ENCODE measurements around the gene CHERP.

Gene CHERP

GRCh38 chr19:16577531-16577985 is 35.3 kb upstream of the CHERP start:
- H3K4me1 ChIP-seq = peaks cover 8% of the 10 kb centered on the region
- no peak for DNase-seq
- H3K36me3 ChIP-seq = peaks cover 18% of the 10 kb centered on the region
- H3K9me3 ChIP-seq = no peaks in the 10 kb centered on the region
- H3K4me3 ChIP-seq (ENCODE audit: low read depth, low read length) = no peak overlapping the region
- TF ChIP-seq CTCF (IDR thresholded peaks at IDR 0.05; ENCODE audit: low read depth, low read length) = no peak
- no peaks in the 10 kb centered on the region for H3K27me3 ChIP-seq

DNA sequence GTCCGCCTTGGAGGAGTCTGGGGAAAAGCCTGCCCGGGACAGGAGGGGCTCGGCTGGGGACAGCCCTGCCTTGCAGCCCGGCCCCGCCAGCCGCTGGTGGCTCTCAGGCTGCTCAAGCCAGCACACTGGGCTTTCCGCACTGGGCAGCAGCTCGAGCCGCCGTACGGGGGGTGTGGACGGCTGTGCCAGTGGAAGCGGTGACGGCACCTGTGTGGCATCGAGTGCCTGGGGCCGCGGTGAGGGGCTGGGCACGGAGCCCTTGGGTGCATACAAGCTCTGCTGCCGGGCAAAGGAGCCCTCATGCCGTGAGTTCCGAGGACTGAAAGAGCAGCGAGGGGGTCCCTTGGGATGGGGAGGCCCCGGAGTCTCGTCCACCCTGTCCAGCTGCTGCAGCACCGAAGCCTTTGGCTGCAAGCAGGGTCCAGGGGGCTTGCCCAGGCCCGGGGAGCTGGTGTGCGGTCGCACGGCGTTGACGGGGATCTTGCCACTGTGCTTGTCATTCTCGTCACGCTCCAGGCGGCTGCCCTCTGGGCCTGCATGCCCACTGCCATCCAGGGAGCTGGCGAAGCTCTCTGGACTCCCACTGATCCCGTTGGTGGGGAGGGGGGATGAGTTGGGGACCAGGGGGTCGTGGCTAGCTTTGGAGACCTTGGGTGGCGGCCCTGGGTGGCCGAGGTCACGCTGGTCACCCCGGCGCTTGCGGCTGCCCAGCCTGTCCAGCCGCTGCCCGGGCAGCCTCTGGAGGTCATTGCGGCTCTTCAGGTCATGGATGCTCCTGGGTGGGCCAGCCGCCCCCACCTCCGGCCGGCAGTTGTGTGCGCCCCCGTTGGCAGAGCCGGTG is 34.7 kb upstream of the CHERP start:
- peaks cover 7% of the 10 kb centered on the region for H3K4me1 ChIP-seq
- peaks cover 18% of the 10 kb centered on the region for H3K36me3 ChIP-seq
- H3K4me3 ChIP-seq (ENCODE audit: low read depth, low read length) = no peak overlapping the region
- H3K9me3 ChIP-seq = no peaks in the 10 kb centered on the region
- TF ChIP-seq CTCF (IDR thresholded peaks at IDR 0.05; ENCODE audit: low read depth, low read length) = no peak
- no peaks in the 10 kb centered on the region for H3K27me3 ChIP-seq
- DNase-seq = no peak

- no peaks in the 10 kb centered on the region for H3K27me3 ChIP-seq
- H3K9me3 ChIP-seq = no peaks in the 10 kb centered on the region
- no peak for TF ChIP-seq CTCF (IDR thresholded peaks at IDR 0.05; ENCODE audit: low read depth, low read length)
- no peak for DNase-seq
- H3K4me3 ChIP-seq (ENCODE audit: low read depth, low read length) = no peak overlapping the region
- peaks cover 1% of the 10 kb centered on the region; the same call in 1 of the 2 replicates for H3K4me1 ChIP-seq
- peaks cover 18% of the 10 kb centered on the region for H3K36me3 ChIP-seq
Measured at GRCh38 chr19:16575861-16576689, 33.8 kb upstream of the CHERP start.

- Histone ChIP-seq H3K4me3 (ENCODE audit: low read depth, low read length) (no peak overlapping the region), H3K9me3 (no peaks in the 10 kb centered on the region), H3K4me1 (no peaks in the 10 kb centered on the region), H3K27me3 (no peaks in the 10 kb centered on the region), H3K36me3 (peaks cover 18% of the 10 kb centered on the region)
- no peak for DNase-seq
- no peak for TF ChIP-seq CTCF (IDR thresholded peaks at IDR 0.05; ENCODE audit: low read depth, low read length)
Measured at GRCh38 chr19:16575282-16575681, 33.0 kb upstream of the CHERP start.

DNA sequence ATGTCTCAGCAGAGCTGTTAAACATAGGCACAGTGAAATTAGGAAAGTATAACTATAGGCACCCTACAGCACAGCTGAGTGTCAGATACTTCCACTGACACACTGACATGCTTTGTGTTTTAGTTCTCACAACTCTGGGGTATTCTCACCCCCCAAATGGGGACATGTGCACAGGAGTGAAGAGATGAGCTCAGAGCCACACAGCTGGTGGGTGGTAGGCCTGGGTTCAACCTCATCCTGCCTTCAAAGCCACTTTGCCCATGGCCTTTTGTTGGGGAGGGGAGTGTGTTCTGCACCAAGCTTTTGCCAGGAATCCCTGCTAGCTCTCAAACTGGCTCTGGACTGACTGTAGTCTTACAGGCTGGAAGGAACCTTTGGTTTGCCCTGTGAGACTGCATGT is 31.7 kb upstream of the CHERP start:
- H3K4me1 ChIP-seq = no peaks in the 10 kb centered on the region
- H3K9me3 ChIP-seq = no peaks in the 10 kb centered on the region
- H3K4me3 ChIP-seq (ENCODE audit: low read depth, low read length) = no peak overlapping the region
- peaks cover 27% of the 10 kb centered on the region for H3K36me3 ChIP-seq
- no peak for TF ChIP-seq CTCF (IDR thresholded peaks at IDR 0.05; ENCODE audit: low read depth, low read length)
- H3K27me3 ChIP-seq = no peaks in the 10 kb centered on the region
- no peak for DNase-seq
